ENCODE measurements around the gene REN.
A peak's percentile ranks its signal among the peaks of the same experiment; 100 is the strongest.

Gene REN

DNA sequence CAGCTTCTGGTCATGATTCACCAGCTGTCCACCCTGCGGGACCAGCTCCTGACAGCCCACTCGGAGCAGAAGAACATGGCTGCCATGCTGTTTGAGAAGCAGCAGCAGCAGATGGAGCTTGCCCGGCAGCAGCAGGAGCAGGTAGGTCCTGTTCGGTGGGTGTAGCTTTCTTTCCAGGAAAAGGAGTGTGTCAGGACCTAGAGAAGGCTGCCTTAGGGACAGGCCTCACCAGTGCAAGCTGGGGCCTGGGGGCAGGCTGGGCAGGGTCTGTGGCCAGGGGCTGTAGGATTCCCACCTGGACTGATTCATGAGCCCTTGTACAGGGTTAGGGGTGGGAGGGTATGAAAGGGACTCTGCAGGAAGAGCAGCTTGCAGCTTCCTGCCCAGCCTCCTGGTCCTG, 49.6 kb downstream of the REN start:
- Histone ChIP-seq H3K9ac (ENCODE audit: low read depth, low read length) (no peak overlapping the region), H3K36me3 (ENCODE audit: insufficient read depth, low read length) (peaks cover 69% of the 10 kb centered on the region)

DNA sequence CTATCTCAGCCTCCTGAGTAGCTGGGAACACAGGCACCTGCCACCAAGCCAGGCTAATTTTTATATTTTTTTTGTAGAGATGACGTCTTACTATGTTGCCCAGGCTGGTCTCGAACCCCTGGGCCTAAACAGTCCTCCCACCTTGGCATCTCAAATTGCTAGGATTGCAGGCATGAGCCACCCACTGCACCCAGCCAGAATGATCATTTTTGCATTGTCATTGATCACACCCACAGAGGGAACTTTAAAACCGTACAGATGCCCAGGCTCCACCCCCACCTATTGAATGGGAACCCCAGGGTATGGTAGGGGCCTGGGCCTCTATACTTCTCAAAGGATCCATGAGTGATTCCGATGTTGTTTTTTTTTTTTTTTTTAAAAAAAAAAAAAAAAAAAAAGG, 51.0 kb downstream of the REN start:
- Histone ChIP-seq H3K36me3 (ENCODE audit: insufficient read depth, low read length) (peaks cover 58% of the 10 kb centered on the region), H3K4me3 (ENCODE audit: low read length) (no peak overlapping the region), H3K27me3 (ENCODE audit: insufficient read depth, low read length) (no peaks in the 10 kb centered on the region), H3K9ac (ENCODE audit: low read depth, low read length) (no peak overlapping the region), H3K27ac (ENCODE audit: low read depth, low read length) (no peak overlapping the region), H3K4me1 (ENCODE audit: insufficient read depth, low read length) (peaks cover 27% of the 10 kb centered on the region), H3K9me3 (ENCODE audit: insufficient read depth, low read depth, low read length) (no peaks in the 10 kb centered on the region)
- WGBS, result 92% methylated on average over 4 of the region's 4 CpGs

More for the DNA sequence above, 49.6 kb downstream of the REN start:
- WGBS, result 96% methylated on average over 4 of the region's 4 CpGs
- no peak overlapping the region for H3K4me3 ChIP-seq (ENCODE audit: low read length)
- no peaks in the 10 kb centered on the region for H3K9me3 ChIP-seq (ENCODE audit: insufficient read depth, low read depth, low read length)
- H3K27me3 ChIP-seq (ENCODE audit: insufficient read depth, low read length), result no peaks in the 10 kb centered on the region
- peaks cover 14% of the 10 kb centered on the region for H3K4me1 ChIP-seq (ENCODE audit: insufficient read depth, low read length)
- H3K27ac ChIP-seq (ENCODE audit: low read depth, low read length), result no peak overlapping the region

- H3K27me3 ChIP-seq (ENCODE audit: insufficient read depth, low read length), result no peaks in the 10 kb centered on the region
- peaks cover 53% of the 10 kb centered on the region for H3K36me3 ChIP-seq (ENCODE audit: insufficient read depth, low read length)
- no peak overlapping the region for H3K9ac ChIP-seq (ENCODE audit: low read depth, low read length)
- no peaks in the 10 kb centered on the region for H3K9me3 ChIP-seq (ENCODE audit: insufficient read depth, low read depth, low read length)
- H3K27ac ChIP-seq (ENCODE audit: low read depth, low read length), result no peak overlapping the region
- peaks cover 27% of the 10 kb centered on the region for H3K4me1 ChIP-seq (ENCODE audit: insufficient read depth, low read length)
- 87% methylated on average over 4 of the region's 4 CpGs for WGBS
- no peak overlapping the region for H3K4me3 ChIP-seq (ENCODE audit: low read length)
Measured at GRCh38 chr1:204114606-204115005, 51.5 kb downstream of the REN start.

- H3K27me3 ChIP-seq (ENCODE audit: insufficient read depth, low read length), result no peaks in the 10 kb centered on the region
- H3K9me3 ChIP-seq (ENCODE audit: insufficient read depth, low read depth, low read length), result no peaks in the 10 kb centered on the region
- 97% methylated on average over 1 of the region's 1 CpG for WGBS
- H3K36me3 ChIP-seq (ENCODE audit: insufficient read depth, low read length), result peaks cover 46% of the 10 kb centered on the region
- H3K4me1 ChIP-seq (ENCODE audit: insufficient read depth, low read length), result peaks cover 34% of the 10 kb centered on the region
- no peak overlapping the region for H3K27ac ChIP-seq (ENCODE audit: low read depth, low read length)
- no peak overlapping the region for H3K4me3 ChIP-seq (ENCODE audit: low read length)
- no peak overlapping the region for H3K9ac ChIP-seq (ENCODE audit: low read depth, low read length)
Measured at GRCh38 chr1:204113896-204114295, 52.2 kb downstream of the REN start.

DNA sequence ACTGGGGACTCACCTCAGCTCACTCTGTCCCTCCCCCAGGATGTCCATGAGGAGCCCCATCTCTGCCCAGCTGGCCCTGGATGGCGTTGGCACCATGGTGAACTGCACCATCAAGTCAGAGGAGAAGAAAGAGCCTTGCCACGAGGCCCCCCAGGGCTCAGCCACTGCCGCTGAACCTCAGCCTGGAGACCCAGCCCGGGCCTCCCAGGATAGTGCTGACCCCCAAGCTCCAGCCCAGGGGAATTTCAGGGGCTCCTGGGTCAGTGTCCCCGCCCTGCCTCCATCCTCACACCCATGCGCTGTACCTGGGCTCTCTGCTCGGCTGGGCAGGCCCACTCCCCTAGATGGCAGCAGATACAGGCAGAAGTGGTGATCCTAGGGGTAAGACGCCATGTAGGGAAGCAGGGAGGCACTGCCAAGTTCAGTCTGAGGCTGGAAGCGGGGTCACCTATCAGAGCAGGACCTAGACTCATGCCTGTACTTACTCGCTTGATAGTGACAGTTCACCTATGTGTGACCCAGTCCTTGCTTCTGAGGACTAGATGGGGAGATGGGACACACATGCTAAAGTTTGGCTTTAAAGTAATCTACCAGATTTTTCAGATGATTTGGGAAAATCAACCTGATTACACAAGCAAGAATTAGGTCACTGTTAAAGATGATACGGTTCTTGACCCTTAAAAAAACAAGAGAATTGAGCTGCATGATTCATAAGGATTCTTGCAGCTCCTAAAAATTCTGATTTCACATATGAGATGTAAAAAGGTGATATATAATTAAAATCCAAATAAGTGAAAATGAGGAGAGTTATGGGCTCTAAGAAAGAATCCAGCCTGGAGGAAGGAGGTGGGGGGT, 53.0 kb downstream of the REN start:
- H3K9me3 ChIP-seq (ENCODE audit: insufficient read depth, low read depth, low read length), result no peaks in the 10 kb centered on the region
- H3K4me1 ChIP-seq (ENCODE audit: insufficient read depth, low read length), result peaks cover 38% of the 10 kb centered on the region
- H3K27ac ChIP-seq (ENCODE audit: low read depth, low read length), result no peak overlapping the region
- H3K4me3 ChIP-seq (ENCODE audit: low read length), result no peak overlapping the region
- H3K9ac ChIP-seq (ENCODE audit: low read depth, low read length), result no peak overlapping the region
- 86% methylated on average over 11 of the region's 11 CpGs for WGBS
- H3K36me3 ChIP-seq (ENCODE audit: insufficient read depth, low read length), result peaks cover 38% of the 10 kb centered on the region
- H3K27me3 ChIP-seq (ENCODE audit: insufficient read depth, low read length), result no peaks in the 10 kb centered on the region

DNA sequence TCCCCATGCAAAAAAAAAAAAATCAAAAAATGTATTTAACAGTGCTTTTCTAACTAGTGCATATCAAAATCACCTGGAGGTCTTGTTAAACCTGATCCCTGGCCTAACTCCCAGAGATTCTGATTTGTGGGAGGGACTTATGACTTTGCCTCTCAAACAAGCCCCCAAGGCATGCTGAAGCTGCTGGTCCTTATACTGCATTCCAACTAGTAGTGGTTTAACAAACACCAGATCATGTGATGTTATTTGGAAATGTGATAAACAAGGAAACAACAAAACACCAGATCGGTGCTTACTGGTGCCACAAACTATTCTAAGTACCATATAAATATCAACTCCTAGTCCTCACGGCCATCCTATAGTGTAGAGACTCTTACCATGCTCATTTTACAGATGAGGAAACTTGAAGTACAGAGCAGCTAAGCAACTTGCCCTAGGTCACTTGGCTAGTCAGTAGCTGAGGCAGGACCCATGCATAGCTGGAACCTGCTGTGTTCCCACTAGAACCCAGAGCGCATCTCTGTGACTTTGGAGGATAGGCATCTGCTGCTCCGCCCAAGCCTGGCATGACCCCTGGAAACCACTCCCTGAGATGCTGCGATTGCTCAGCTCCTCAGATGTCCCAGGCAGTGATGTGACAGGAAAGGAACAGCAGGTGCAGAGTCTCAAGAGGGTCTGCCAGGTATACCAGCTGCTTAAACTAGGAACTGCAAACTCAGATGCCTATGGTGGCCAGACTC, 55.1 kb downstream of the REN start:
- Histone ChIP-seq H3K36me3 (ENCODE audit: insufficient read depth, low read length) (peaks cover 19% of the 10 kb centered on the region), H3K4me1 (ENCODE audit: insufficient read depth, low read length) (peaks cover 51% of the 10 kb centered on the region), H3K27ac (ENCODE audit: low read depth, low read length) (no peak overlapping the region), H3K9me3 (ENCODE audit: insufficient read depth, low read depth, low read length) (no peaks in the 10 kb centered on the region), H3K9ac (ENCODE audit: low read depth, low read length) (no peak overlapping the region), H3K4me3 (ENCODE audit: low read length) (no peak overlapping the region), H3K27me3 (ENCODE audit: insufficient read depth, low read length) (no peaks in the 10 kb centered on the region)
- WGBS, result 81% methylated on average over 5 of the region's 5 CpGs

GRCh38 chr1:204108312-204109141, 57.6 kb downstream of the REN start:
- 10% methylated on average over 19 of the region's 21 CpGs for WGBS
- Histone ChIP-seq H3K27me3 (ENCODE audit: insufficient read depth, low read length) (no peaks in the 10 kb centered on the region), H3K9me3 (ENCODE audit: insufficient read depth, low read depth, low read length) (no peaks in the 10 kb centered on the region), H3K27ac (ENCODE audit: low read depth, low read length) (peak overlapping the region; percentile 90), H3K36me3 (ENCODE audit: insufficient read depth, low read length) (no peaks in the 10 kb centered on the region), H3K9ac (ENCODE audit: low read depth, low read length) (peak overlapping the region; percentile 46), H3K4me3 (ENCODE audit: low read length) (peak overlapping the region; percentile 30), H3K4me1 (ENCODE audit: insufficient read depth, low read length) (peaks cover 57% of the 10 kb centered on the region)

GRCh38 chr1:204107892-204108291, 58.2 kb downstream of the REN start:
- WGBS, result 75% methylated on average over 2 of the region's 2 CpGs
- no peaks in the 10 kb centered on the region for H3K27me3 ChIP-seq (ENCODE audit: insufficient read depth, low read length)
- peak overlapping the region; percentile 90; the same call in 1 of the 2 replicates for H3K27ac ChIP-seq (ENCODE audit: low read depth, low read length)
- H3K36me3 ChIP-seq (ENCODE audit: insufficient read depth, low read length), result no peaks in the 10 kb centered on the region
- peaks cover 59% of the 10 kb centered on the region for H3K4me1 ChIP-seq (ENCODE audit: insufficient read depth, low read length)
- H3K9ac ChIP-seq (ENCODE audit: low read depth, low read length), result peak overlapping the region; percentile 46; the same call in 1 of the 2 replicates
- peak overlapping the region; percentile 30; the same call in 1 of the 2 replicates for H3K4me3 ChIP-seq (ENCODE audit: low read length)
- no peaks in the 10 kb centered on the region for H3K9me3 ChIP-seq (ENCODE audit: insufficient read depth, low read depth, low read length)

DNA sequence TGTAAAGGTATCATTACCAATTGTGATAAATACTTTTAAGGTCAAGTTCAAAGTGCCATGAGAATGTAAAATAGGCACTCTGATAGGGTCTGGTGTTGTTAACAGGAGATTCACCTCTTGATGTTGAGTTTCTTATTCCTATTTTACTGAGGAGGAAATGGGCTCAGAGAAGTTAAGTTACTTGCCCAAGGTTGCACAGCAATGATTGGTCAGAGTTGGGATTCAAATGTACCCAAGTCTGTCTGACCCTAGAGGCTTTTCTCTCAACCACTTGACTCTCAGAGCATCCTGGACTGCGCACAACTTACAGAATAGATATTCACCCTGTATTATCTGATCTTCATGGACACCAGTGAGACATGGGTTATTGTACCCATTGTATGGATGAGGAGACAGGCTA, 59.3 kb downstream of the REN start:
- peaks cover 69% of the 10 kb centered on the region for H3K4me1 ChIP-seq (ENCODE audit: insufficient read depth, low read length)
- H3K4me3 ChIP-seq (ENCODE audit: low read length), result no peak overlapping the region
- no peaks in the 10 kb centered on the region for H3K36me3 ChIP-seq (ENCODE audit: insufficient read depth, low read length)
- H3K27me3 ChIP-seq (ENCODE audit: insufficient read depth, low read length), result no peaks in the 10 kb centered on the region
- no peak overlapping the region for H3K9ac ChIP-seq (ENCODE audit: low read depth, low read length)
- 100% methylated on average over 1 of the region's 1 CpG for WGBS
- H3K9me3 ChIP-seq (ENCODE audit: insufficient read depth, low read depth, low read length), result no peaks in the 10 kb centered on the region
- H3K27ac ChIP-seq (ENCODE audit: low read depth, low read length), result no peak overlapping the region

DNA sequence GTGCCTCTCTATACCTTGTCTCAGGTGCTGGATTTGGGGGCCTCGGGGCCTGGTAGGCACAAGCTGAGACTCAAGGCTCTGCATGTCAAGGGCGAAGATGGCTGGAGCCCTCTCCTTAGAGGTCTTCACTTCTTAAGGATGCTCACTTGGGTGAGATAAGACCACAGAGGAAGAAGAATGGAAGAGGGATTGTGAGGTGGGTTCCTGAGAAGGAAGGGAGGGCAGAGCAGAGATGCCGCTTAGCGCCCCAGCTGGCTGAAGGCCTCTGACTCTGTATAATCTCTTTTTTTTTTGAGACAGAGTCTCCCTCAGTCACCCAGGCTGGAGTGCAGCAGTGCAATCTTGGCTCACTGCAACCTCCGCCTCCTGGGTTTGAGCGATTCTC, 61.0 kb downstream of the REN start:
- Histone ChIP-seq H3K36me3 (ENCODE audit: insufficient read depth, low read length) (no peaks in the 10 kb centered on the region), H3K9me3 (ENCODE audit: insufficient read depth, low read depth, low read length) (no peaks in the 10 kb centered on the region), H3K4me1 (ENCODE audit: insufficient read depth, low read length) (peaks cover 59% of the 10 kb centered on the region), H3K27ac (ENCODE audit: low read depth, low read length) (no peak overlapping the region), H3K9ac (ENCODE audit: low read depth, low read length) (no peak overlapping the region), H3K4me3 (ENCODE audit: low read length) (no peak overlapping the region), H3K27me3 (ENCODE audit: insufficient read depth, low read length) (no peaks in the 10 kb centered on the region)
- 87% methylated on average over 6 of the region's 6 CpGs for WGBS

All from HUES64 (cell line).